HCT116 (cell line): ENCODE measurements around the gene C5orf63. TPM values are rescaled to one million over a fixed set of nuclear protein-coding genes. Genes with fewer than 3 reads are reported as not detected.

Source experiments
- ATAC-seq: fragments of 200-7000 bp; cut with Tn5 transposase; 2 replicates; pipeline ENCODE4 v1.9.1; 2020; ENCODE audit warnings: mild to moderate bottlenecking, moderate library complexity
- BruUV-seq: library from RNA; stranded (reverse); fragments of 400-500 nt; replicated peaks from 2 replicates; lab custom pipeline; 2021; lab: Mats Ljungman, UMichigan
- CTCF ChIA-PET: fragments of 300-600 bp; sonication (Branson Sonifier 250); formaldehyde crosslinking; loops from one replicate; lab custom pipeline; 2021; ENCODE audit warnings: antibody characterized with exemption; lab: Charles Lee
- POLR2A ChIA-PET: fragments of 300-600, 350-600 bp; sonication (Branson Sonifier 250); formaldehyde crosslinking; loops from one replicate; lab custom pipeline; 2021; ENCODE audit warnings: antibody characterized with exemption; lab: Charles Lee
- RAD21 ChIA-PET, 2 experiments: fragments of 300-600 bp; sonication (Branson Sonifier 250); formaldehyde crosslinking; loops; one replicate each; lab custom pipeline; 2023; ENCODE audit warnings: low total read pairs in 2 of 2; ENCODE audit not compliant: uncharacterized antibody in 2 of 2, unreplicated experiment in 2 of 2, low non-redundant PET in 1 of 2; lab: Charles Lee
- DNase-seq: peaks from one replicate; pipeline ENCODE4 v3.0.0-alpha.2; 2010; ENCODE audit warnings: low read depth, low spot score
- H2AFZ ChIP-seq: fragments of 200-600 bp; shearing (Covaris generic), sonication (generic); 2 replicates; pipeline ENCODE4 v1.6.1; 2017; ENCODE audit warnings: low read depth, mixed run types, mixed read lengths, antibody characterized with exemption, low read length; ENCODE audit not compliant: poor library complexity, severe bottlenecking
- H3K27ac ChIP-seq: 2 replicates; pipeline ENCODE4 v1.5.1; 2012; ENCODE audit warnings: low read depth, low read length
- H3K27me3 ChIP-seq: fragments of 200-600 bp; sonication (generic); 2 replicates; pipeline ENCODE4 v1.6.1; 2016; ENCODE audit warnings: mixed run types, low read length, mixed read lengths; ENCODE audit not compliant: insufficient read depth
- H3K36me3 ChIP-seq, 2 experiments: fragments of 200-500 bp in 1 of 2; fragments of 200-600 bp in 1 of 2; sonication (Bioruptor generic) in 1 of 2; sonication (generic) in 1 of 2; 2 replicates each; pipeline versions ENCODE4 v1.5.1 to v1.6.1; 2014 to 2016; ENCODE audit warnings: low read length in 2 of 2, inconsistent platforms in 1 of 2, mixed read lengths in 1 of 2, mixed run types in 1 of 2; ENCODE audit not compliant: insufficient read depth in 2 of 2, control insufficient read depth in 1 of 2
- H3K4me1 ChIP-seq, 2 experiments: fragments of 200-600 bp in 1 of 2; sonication (generic) in 1 of 2; 2 replicates each; pipeline versions ENCODE4 v1.5.1 to v1.6.1; 2012 to 2017; ENCODE audit warnings: low read length in 2 of 2, inconsistent platforms in 1 of 2, mild to moderate bottlenecking in 1 of 2, mixed read lengths in 1 of 2, mixed run types in 1 of 2, moderate library complexity in 1 of 2; ENCODE audit not compliant: insufficient read depth in 2 of 2, control insufficient read depth in 1 of 2
- H3K4me2 ChIP-seq: fragments of 200-600 bp; sonication (generic); 2 replicates; pipeline ENCODE4 v1.6.1; 2017; ENCODE audit warnings: mixed run types, low read length, mixed read lengths
- H3K4me3 ChIP-seq, 2 experiments: fragments of 200-600 bp in 1 of 2; sonication (generic) in 1 of 2; replicated peaks in 1 of 2; 2 replicates each; pipeline ENCODE4 v1.5.1; 2011 to 2016; ENCODE audit warnings: low read length in 2 of 2, control low read depth in 1 of 2, low read depth in 1 of 2, mild to moderate bottlenecking in 1 of 2, mixed read lengths in 1 of 2, mixed run types in 1 of 2
- H3K79me2 ChIP-seq: fragments of 200-600 bp; sonication (generic); 2 replicates; pipeline ENCODE4 v1.6.1; 2017; ENCODE audit warnings: mild to moderate bottlenecking, mixed run types, low read length, moderate library complexity, mixed read lengths; ENCODE audit not compliant: insufficient read depth
- H3K9ac ChIP-seq: fragments of 200-600 bp; sonication (generic); 2 replicates; pipeline ENCODE4 v1.6.1; 2016; ENCODE audit warnings: low read length, mixed read lengths
- H3K9me2 ChIP-seq: fragments of 200-600 bp; sonication (generic), shearing (Covaris generic); 2 replicates; pipeline ENCODE4 v1.6.1; 2017; ENCODE audit warnings: mixed run types, mild to moderate bottlenecking, moderate library complexity; ENCODE audit not compliant: insufficient read depth
- H3K9me3 ChIP-seq, 2 experiments: fragments of 200-500 bp in 1 of 2; fragments of 200-600 bp in 1 of 2; sonication (Bioruptor generic) in 1 of 2; sonication (generic) in 1 of 2; 2 replicates each; pipeline ENCODE4 v1.6.1; 2014 to 2017; ENCODE audit warnings: low read length in 2 of 2, mixed read lengths in 2 of 2, inconsistent platforms in 1 of 2, low read depth in 1 of 2, mild to moderate bottlenecking in 1 of 2, mixed run types in 1 of 2, moderate library complexity in 1 of 2; ENCODE audit not compliant: control insufficient read depth in 1 of 2, insufficient read depth in 1 of 2
- H4K20me1 ChIP-seq: fragments of 200-600 bp; sonication (generic), shearing (Covaris generic); 2 replicates; pipeline ENCODE4 v1.6.1; 2017; ENCODE audit warnings: mixed run types, mild to moderate bottlenecking, moderate library complexity; ENCODE audit not compliant: insufficient read depth
- ATF3 ChIP-seq: IDR thresholded peaks from 2 replicates; pipeline ENCODE4 v1.6.1; 2012
- CBX3 ChIP-seq: IDR thresholded peaks from 2 replicates; pipeline ENCODE4 v1.6.1; 2012; ENCODE audit warnings: low read depth
- CEBPB ChIP-seq: IDR thresholded peaks from 2 replicates; pipeline ENCODE4 v1.6.1; 2012; ENCODE audit warnings: low read depth
- CTCF ChIP-seq, 3 experiments: fragments of 200-600 bp in 1 of 3; sonication (generic) in 1 of 3; IDR thresholded peaks in 2 of 3; conservative IDR thresholded peaks in 1 of 3; 2 replicates each; pipeline ENCODE4 v1.5.1; 2012 to 2017; ENCODE audit warnings: low read depth in 2 of 3, low read length in 2 of 3, antibody characterized with exemption in 1 of 3, borderline replicate concordance in 1 of 3, control low read depth in 1 of 3, mild to moderate bottlenecking in 1 of 3, mixed read lengths in 1 of 3, mixed run types in 1 of 3, moderate library complexity in 1 of 3; ENCODE audit not compliant: insufficient read depth in 1 of 3
- EZH2 ChIP-seq: fragments of 200-600 bp; sonication (generic); IDR thresholded peaks from 2 replicates; pipeline ENCODE4 v1.6.1; 2017; ENCODE audit warnings: antibody characterized with exemption, mixed run types
- EZH2phosphoT487 ChIP-seq: fragments of 200-600 bp; IDR thresholded peaks from 2 replicates; pipeline ENCODE4 v1.6.1; 2018; ENCODE audit warnings: antibody characterized with exemption, borderline replicate concordance
- FOSL1 ChIP-seq: IDR thresholded peaks from 2 replicates; pipeline ENCODE4 v1.6.1; 2012; ENCODE audit warnings: low read depth
- MAX ChIP-seq: IDR thresholded peaks from 2 replicates; pipeline ENCODE4 v1.6.1; 2012
- POLR2A ChIP-seq: IDR thresholded peaks from 2 replicates; pipeline ENCODE4 v1.7.0; 2011; ENCODE audit warnings: borderline replicate concordance; ENCODE audit not compliant: insufficient read depth, insufficient read length; ENCODE audit errors: extremely low read depth
- SIN3A ChIP-seq: IDR thresholded peaks from 2 replicates; pipeline ENCODE4 v1.6.1; 2012; ENCODE audit warnings: low read depth
- SP1 ChIP-seq: IDR thresholded peaks from 2 replicates; pipeline ENCODE4 v1.6.1; 2012; ENCODE audit warnings: low read depth
- SRF ChIP-seq: IDR thresholded peaks from 2 replicates; pipeline ENCODE4 v1.6.1; 2012; ENCODE audit warnings: low read depth
- TCF7L2 ChIP-seq: IDR thresholded peaks from 2 replicates; pipeline ENCODE4 v1.7.0; 2011; ENCODE audit warnings: borderline replicate concordance, inconsistent platforms; ENCODE audit not compliant: insufficient read depth, insufficient read length; ENCODE audit errors: extremely low read depth
- YY1 ChIP-seq: IDR thresholded peaks from 2 replicates; pipeline ENCODE4 v1.6.1; 2011; ENCODE audit warnings: low read length, low read depth, moderate library complexity, mild to moderate bottlenecking; ENCODE audit not compliant: insufficient replicate concordance; ENCODE audit errors: extremely low read depth
- ZFX ChIP-seq: fragments of 450-650 bp; IDR thresholded peaks from 2 replicates; pipeline ENCODE4 v1.6.1; 2017
- intact Hi-C: fragments of 100-400 bp; cut with micrococcal nuclease; formaldehyde crosslinking; loops from 2 replicates; pipeline ENCODE4 v1.10.0; 2022
- total RNA-seq: library from RNA; stranded (reverse); gene quantifications from one replicate; pipeline ENCODE4 v1.2.1, GENCODE V29; 2021; ENCODE audit not compliant: unreplicated experiment

The C5orf63 gene
- total RNA-seq, 1 experiment from 2014 or later, result 4.4 TPM

- ATAC-seq, result no peak
- DNase-seq, result no peak
- H3K4me1 ChIP-seq, result no peaks in the 10 kb centered on the region
- no peaks in the 10 kb centered on the region for H3K36me3 ChIP-seq
- no peaks in the 10 kb centered on the region for H3K9me3 ChIP-seq
- no peak overlapping the region for H3K9ac ChIP-seq
- no peaks in the 10 kb centered on the region for H4K20me1 ChIP-seq
- H3K4me3 ChIP-seq, result no peak overlapping the region
- no peaks in the 10 kb centered on the region for H3K79me2 ChIP-seq
- ChIA-PET POLR2A (no interaction called here), CTCF (no interaction called here), RAD21 (no interaction called here)
- no peaks in the 10 kb centered on the region for H3K27me3 ChIP-seq
- H3K27ac ChIP-seq, result no peak overlapping the region
- TF ChIP-seq SRF, result no peak
- TF ChIP-seq FOSL1, result no peak
- no peak for TF ChIP-seq TCF7L2
- TF ChIP-seq CTCF (IDR thresholded peaks at IDR 0.05 in 2 of 3, conservative IDR thresholded peaks at IDR 0.05 in 1 of 3; ENCODE audit: borderline replicate concordance in 1 of 3, insufficient read depth in 1 of 3, low read depth in 2 of 3, low read length in 2 of 3), result no peak
- TF ChIP-seq EZH2, result no peak
- no peak for TF ChIP-seq ZFX
- no peak for TF ChIP-seq YY1
- TF ChIP-seq POLR2A, result no peak
- TF ChIP-seq ATF3, result no peak
- no peak for TF ChIP-seq CBX3
- no peak for TF ChIP-seq EZH2phosphoT487
- TF ChIP-seq SIN3A, result no peak
- no peak for TF ChIP-seq SP1
- TF ChIP-seq MAX, result no peak
- no peak for TF ChIP-seq CEBPB
- H3K9me2 ChIP-seq, result no peaks in the 10 kb centered on the region
- intact Hi-C loops, result no loop called here
- H3K4me2 ChIP-seq, result no peak overlapping the region
- BruUV-seq, result no TSS peak
- no peak overlapping the region for H2AFZ ChIP-seq
Observed at GRCh38 chr5:127008300-127008975, 64.9 kb downstream of the C5orf63 start.
